ENCODE measurements around the gene GNAS.

GRCh38 chr20:58845706-58846105, 6.8 kb upstream of the GNAS start:
- TF ChIP-seq POLR2A (IDR thresholded peaks at IDR 0.05; ENCODE audit: low read length) (no peak), GATA1 (IDR thresholded peaks at IDR 0.05; ENCODE audit: low read depth, low read length) (no peak)
